Measurements from ENCODE around the gene HSD3B7.
A peak's percentile ranks its signal among the peaks of the same experiment; 100 is the strongest.

The HSD3B7 gene

GRCh38 chr16:30957456-30958174 is 27.4 kb upstream of the HSD3B7 start, which contains the start of gene SETD1A:
SETD1A (plus strand) TSS chr16:30957754; CDS start chr16:30958732, 978 bp downstream.
- Histone ChIP-seq H3K27me3 (ENCODE audit: control insufficient read depth in 2 of 2, insufficient read depth in 2 of 2, low read length in 2 of 2) (no peaks in the 10 kb centered on the region), H3K36me3 (ENCODE audit: control insufficient read depth in 2 of 2, insufficient read depth in 2 of 2, low read length in 2 of 2) (peaks cover 22 to 30% of the 10 kb centered on the region in 2 donors), H3K9ac (ENCODE audit: low read depth in 1 of 2, low read length in 2 of 2) (peak within 1 kb of the TSS; percentile 92 to 94)

GRCh38 chr16:30958175-30959079 is 26.6 kb upstream of the HSD3B7 start:
- Histone ChIP-seq H3K4me3 (ENCODE audit: low read length in 2 of 2) (peak overlapping the region; percentile 88 to 95), H3K27me3 (ENCODE audit: control insufficient read depth in 2 of 2, insufficient read depth in 2 of 2, low read length in 2 of 2) (no peaks in the 10 kb centered on the region), H3K9me3 (ENCODE audit: control insufficient read depth in 2 of 2, low read length in 2 of 2) (no peaks in the 10 kb centered on the region), H3K9ac (ENCODE audit: low read depth in 1 of 2, low read length in 2 of 2) (peak overlapping the region; percentile 41 to 92), H3K27ac (ENCODE audit: low read depth in 2 of 2, low read length in 2 of 2) (peak overlapping the region in 1 of 2 donors; percentile 95), H3K4me1 (ENCODE audit: control insufficient read depth in 2 of 2, insufficient read depth in 2 of 2, low read length in 2 of 2) (peaks cover 9 to 13% of the 10 kb centered on the region in 2 donors), H3K36me3 (ENCODE audit: control insufficient read depth in 2 of 2, insufficient read depth in 2 of 2, low read length in 2 of 2) (peaks cover 30 to 38% of the 10 kb centered on the region in 2 donors)

More at GRCh38 chr16:30957456-30958174, 27.4 kb upstream of the HSD3B7 start, which contains the start of gene SETD1A:
- Histone ChIP-seq H3K9me3 (ENCODE audit: control insufficient read depth in 2 of 2, low read length in 2 of 2) (no peaks in the 10 kb centered on the region), H3K4me1 (ENCODE audit: control insufficient read depth in 2 of 2, insufficient read depth in 2 of 2, low read length in 2 of 2) (peaks cover 9 to 15% of the 10 kb centered on the region in 2 donors), H3K27ac (ENCODE audit: low read depth in 2 of 2, low read length in 2 of 2) (peak within 1 kb of the TSS; percentile 93 to 95), H3K4me3 (ENCODE audit: low read length in 2 of 2) (peak within 1 kb of the TSS; percentile 88 to 95)

- peaks cover 42 to 58% of the 10 kb centered on the region in 2 donors for H3K36me3 ChIP-seq (ENCODE audit: control insufficient read depth in 2 of 2, insufficient read depth in 2 of 2, low read length in 2 of 2)
- H3K4me1 ChIP-seq (ENCODE audit: control insufficient read depth in 2 of 2, insufficient read depth in 2 of 2, low read length in 2 of 2): peaks cover 6 to 12% of the 10 kb centered on the region in 2 donors
- H3K4me3 ChIP-seq (ENCODE audit: low read length in 2 of 2): no peak overlapping the region
- no peaks in the 10 kb centered on the region for H3K9me3 ChIP-seq (ENCODE audit: control insufficient read depth in 2 of 2, low read length in 2 of 2)
- H3K9ac ChIP-seq (ENCODE audit: low read depth in 1 of 2, low read length in 2 of 2): no peak overlapping the region
- no peaks in the 10 kb centered on the region for H3K27me3 ChIP-seq (ENCODE audit: control insufficient read depth in 2 of 2, insufficient read depth in 2 of 2, low read length in 2 of 2)
- H3K27ac ChIP-seq (ENCODE audit: low read depth in 2 of 2, low read length in 2 of 2): no peak overlapping the region
Measured at GRCh38 chr16:30961384-30961783, 23.6 kb upstream of the HSD3B7 start.

GRCh38 chr16:30963925-30964511 is 21.0 kb upstream of the HSD3B7 start:
- no peak overlapping the region for H3K9ac ChIP-seq (ENCODE audit: low read depth in 1 of 2, low read length in 2 of 2)
- H3K4me1 ChIP-seq (ENCODE audit: control insufficient read depth in 2 of 2, insufficient read depth in 2 of 2, low read length in 2 of 2): peaks cover under 1 to 2% of the 10 kb centered on the region in 2 donors
- H3K9me3 ChIP-seq (ENCODE audit: control insufficient read depth in 2 of 2, low read length in 2 of 2): no peaks in the 10 kb centered on the region
- H3K36me3 ChIP-seq (ENCODE audit: control insufficient read depth in 2 of 2, insufficient read depth in 2 of 2, low read length in 2 of 2): peaks cover 54 to 71% of the 10 kb centered on the region in 2 donors
- no peak overlapping the region for H3K27ac ChIP-seq (ENCODE audit: low read depth in 2 of 2, low read length in 2 of 2)
- no peaks in the 10 kb centered on the region for H3K27me3 ChIP-seq (ENCODE audit: control insufficient read depth in 2 of 2, insufficient read depth in 2 of 2, low read length in 2 of 2)
- no peak overlapping the region for H3K4me3 ChIP-seq (ENCODE audit: low read length in 2 of 2)

GRCh38 chr16:30964574-30965226 is 20.3 kb upstream of the HSD3B7 start:
- H3K36me3 ChIP-seq (ENCODE audit: control insufficient read depth in 2 of 2, insufficient read depth in 2 of 2, low read length in 2 of 2): peaks cover 58 to 72% of the 10 kb centered on the region in 2 donors
- no peak overlapping the region for H3K9ac ChIP-seq (ENCODE audit: low read depth in 1 of 2, low read length in 2 of 2)
- no peak overlapping the region for H3K4me3 ChIP-seq (ENCODE audit: low read length in 2 of 2)
- H3K27me3 ChIP-seq (ENCODE audit: control insufficient read depth in 2 of 2, insufficient read depth in 2 of 2, low read length in 2 of 2): no peaks in the 10 kb centered on the region
- no peaks in the 10 kb centered on the region for H3K9me3 ChIP-seq (ENCODE audit: control insufficient read depth in 2 of 2, low read length in 2 of 2)
- no peak overlapping the region for H3K27ac ChIP-seq (ENCODE audit: low read depth in 2 of 2, low read length in 2 of 2)
- no peaks in the 10 kb centered on the region for H3K4me1 ChIP-seq (ENCODE audit: control insufficient read depth in 2 of 2, insufficient read depth in 2 of 2, low read length in 2 of 2)

GRCh38 chr16:30965436-30965835 is 19.6 kb upstream of the HSD3B7 start:
- Histone ChIP-seq H3K36me3 (ENCODE audit: control insufficient read depth in 2 of 2, insufficient read depth in 2 of 2, low read length in 2 of 2) (peaks cover 52 to 68% of the 10 kb centered on the region in 2 donors), H3K9ac (ENCODE audit: low read depth in 1 of 2, low read length in 2 of 2) (no peak overlapping the region), H3K4me1 (ENCODE audit: control insufficient read depth in 2 of 2, insufficient read depth in 2 of 2, low read length in 2 of 2) (no peaks in the 10 kb centered on the region), H3K4me3 (ENCODE audit: low read length in 2 of 2) (no peak overlapping the region), H3K27me3 (ENCODE audit: control insufficient read depth in 2 of 2, insufficient read depth in 2 of 2, low read length in 2 of 2) (no peaks in the 10 kb centered on the region), H3K27ac (ENCODE audit: low read depth in 2 of 2, low read length in 2 of 2) (no peak overlapping the region), H3K9me3 (ENCODE audit: control insufficient read depth in 2 of 2, low read length in 2 of 2) (no peaks in the 10 kb centered on the region)

- Histone ChIP-seq H3K36me3 (ENCODE audit: control insufficient read depth in 2 of 2, insufficient read depth in 2 of 2, low read length in 2 of 2) (peaks cover 53 to 69% of the 10 kb centered on the region in 2 donors), H3K9me3 (ENCODE audit: control insufficient read depth in 2 of 2, low read length in 2 of 2) (no peaks in the 10 kb centered on the region), H3K4me1 (ENCODE audit: control insufficient read depth in 2 of 2, insufficient read depth in 2 of 2, low read length in 2 of 2) (no peaks in the 10 kb centered on the region), H3K4me3 (ENCODE audit: low read length in 2 of 2) (no peak overlapping the region), H3K27me3 (ENCODE audit: control insufficient read depth in 2 of 2, insufficient read depth in 2 of 2, low read length in 2 of 2) (no peaks in the 10 kb centered on the region), H3K27ac (ENCODE audit: low read depth in 2 of 2, low read length in 2 of 2) (no peak overlapping the region), H3K9ac (ENCODE audit: low read depth in 1 of 2, low read length in 2 of 2) (no peak overlapping the region)
Measured at GRCh38 chr16:30966033-30966619, 18.9 kb upstream of the HSD3B7 start.

- H3K36me3 ChIP-seq (ENCODE audit: control insufficient read depth in 2 of 2, insufficient read depth in 2 of 2, low read length in 2 of 2): peaks cover 53 to 72% of the 10 kb centered on the region in 2 donors
Measured at GRCh38 chr16:30967795-30968194, 17.2 kb upstream of the HSD3B7 start.

GRCh38 chr16:30969246-30969842 is 15.7 kb upstream of the HSD3B7 start:
- H3K27me3 ChIP-seq (ENCODE audit: control insufficient read depth in 2 of 2, insufficient read depth in 2 of 2, low read length in 2 of 2): no peaks in the 10 kb centered on the region
- no peaks in the 10 kb centered on the region for H3K9me3 ChIP-seq (ENCODE audit: control insufficient read depth in 2 of 2, low read length in 2 of 2)
- no peak overlapping the region for H3K4me3 ChIP-seq (ENCODE audit: low read length in 2 of 2)
- no peak overlapping the region for H3K9ac ChIP-seq (ENCODE audit: low read depth in 1 of 2, low read length in 2 of 2)
- H3K36me3 ChIP-seq (ENCODE audit: control insufficient read depth in 2 of 2, insufficient read depth in 2 of 2, low read length in 2 of 2): peaks cover 59 to 75% of the 10 kb centered on the region in 2 donors
- H3K27ac ChIP-seq (ENCODE audit: low read depth in 2 of 2, low read length in 2 of 2): no peak overlapping the region
- no peaks in the 10 kb centered on the region for H3K4me1 ChIP-seq (ENCODE audit: control insufficient read depth in 2 of 2, insufficient read depth in 2 of 2, low read length in 2 of 2)

More at GRCh38 chr16:30967795-30968194, 17.2 kb upstream of the HSD3B7 start:
- H3K9ac ChIP-seq (ENCODE audit: low read depth in 1 of 2, low read length in 2 of 2): no peak overlapping the region
- H3K27ac ChIP-seq (ENCODE audit: low read depth in 2 of 2, low read length in 2 of 2): no peak overlapping the region
- H3K9me3 ChIP-seq (ENCODE audit: control insufficient read depth in 2 of 2, low read length in 2 of 2): no peaks in the 10 kb centered on the region
- no peaks in the 10 kb centered on the region for H3K27me3 ChIP-seq (ENCODE audit: control insufficient read depth in 2 of 2, insufficient read depth in 2 of 2, low read length in 2 of 2)
- no peak overlapping the region for H3K4me3 ChIP-seq (ENCODE audit: low read length in 2 of 2)
- H3K4me1 ChIP-seq (ENCODE audit: control insufficient read depth in 2 of 2, insufficient read depth in 2 of 2, low read length in 2 of 2): no peaks in the 10 kb centered on the region

Measured in mucosa of rectum (tissue), 2 donors.